Liver (tissue), 3 donors: ENCODE measurements around the gene RNF38.

Experiments
- EGR1 ChIP-seq, 2 donors: IDR thresholded peaks; 2 replicates each; pipeline ENCODE4 v1.6.1; 2016 to 2018; ENCODE audit warnings: antibody characterized with exemption in 2 of 2, low read depth in 2 of 2
- HNF4G ChIP-seq: IDR thresholded peaks from 2 replicates; pipeline ENCODE4 v1.6.1; 2016; ENCODE audit warnings: antibody characterized with exemption
- SP1 ChIP-seq: IDR thresholded peaks from 2 replicates; pipeline ENCODE4 v1.6.1; 2018; ENCODE audit warnings: antibody characterized with exemption, mild to moderate bottlenecking
- TF ChIP-seq, protein P1 (sequence below): fragments of 150-350 bp; IDR thresholded peaks from 2 replicates; pipeline ENCODE4 v1.5.1; 2017; ENCODE audit warnings: improper control_type of control experiment, low read depth, low read length; ENCODE audit not compliant: missing input control
- TF ChIP-seq, protein P2 (sequence below): IDR thresholded peaks from 2 replicates; pipeline ENCODE4 v1.6.1; 2016; ENCODE audit warnings: antibody characterized with exemption
- donor health status: healthy.
- donor health status: healthy.

DNA sequence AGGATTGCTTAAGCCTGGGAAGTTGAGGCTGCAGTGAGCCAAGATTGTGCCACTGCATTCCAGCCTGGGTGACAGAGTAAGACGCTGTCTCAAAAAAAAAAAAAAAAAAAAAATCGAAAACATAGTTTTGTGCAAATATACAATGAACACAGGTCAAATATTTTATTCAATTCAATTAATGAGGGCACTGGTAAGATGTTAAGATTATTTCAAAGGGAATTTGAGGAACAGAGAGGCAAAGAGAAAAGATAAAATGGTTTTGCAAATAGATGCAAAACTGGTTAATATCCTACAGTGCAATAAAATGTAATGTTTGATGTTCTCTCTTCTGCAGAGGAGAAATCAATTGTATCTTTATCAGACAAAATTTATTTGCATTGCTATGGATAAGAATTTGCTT is 102.3 kb downstream of the RNF38 start:
- TF ChIP-seq HNF4G, result no peak
- TF ChIP-seq, protein P1, sequence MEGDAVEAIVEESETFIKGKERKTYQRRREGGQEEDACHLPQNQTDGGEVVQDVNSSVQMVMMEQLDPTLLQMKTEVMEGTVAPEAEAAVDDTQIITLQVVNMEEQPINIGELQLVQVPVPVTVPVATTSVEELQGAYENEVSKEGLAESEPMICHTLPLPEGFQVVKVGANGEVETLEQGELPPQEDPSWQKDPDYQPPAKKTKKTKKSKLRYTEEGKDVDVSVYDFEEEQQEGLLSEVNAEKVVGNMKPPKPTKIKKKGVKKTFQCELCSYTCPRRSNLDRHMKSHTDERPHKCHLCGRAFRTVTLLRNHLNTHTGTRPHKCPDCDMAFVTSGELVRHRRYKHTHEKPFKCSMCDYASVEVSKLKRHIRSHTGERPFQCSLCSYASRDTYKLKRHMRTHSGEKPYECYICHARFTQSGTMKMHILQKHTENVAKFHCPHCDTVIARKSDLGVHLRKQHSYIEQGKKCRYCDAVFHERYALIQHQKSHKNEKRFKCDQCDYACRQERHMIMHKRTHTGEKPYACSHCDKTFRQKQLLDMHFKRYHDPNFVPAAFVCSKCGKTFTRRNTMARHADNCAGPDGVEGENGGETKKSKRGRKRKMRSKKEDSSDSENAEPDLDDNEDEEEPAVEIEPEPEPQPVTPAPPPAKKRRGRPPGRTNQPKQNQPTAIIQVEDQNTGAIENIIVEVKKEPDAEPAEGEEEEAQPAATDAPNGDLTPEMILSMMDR, result no peak
- TF ChIP-seq, protein P2, sequence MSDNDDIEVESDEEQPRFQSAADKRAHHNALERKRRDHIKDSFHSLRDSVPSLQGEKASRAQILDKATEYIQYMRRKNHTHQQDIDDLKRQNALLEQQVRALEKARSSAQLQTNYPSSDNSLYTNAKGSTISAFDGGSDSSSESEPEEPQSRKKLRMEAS, result no peak
- TF ChIP-seq EGR1 (IDR thresholded peaks at IDR 0.05; ENCODE audit: low read depth in 2 of 2), result no peak
- TF ChIP-seq SP1, result no peak
